Measurements from ENCODE around the gene FKBP10.
"Not testable (repeated sequence)": the region's sequence is repeated elsewhere in the genome, so short reads cannot be mapped to it uniquely, and the experiment has no call there.

FKBP10 gene

DNA sequence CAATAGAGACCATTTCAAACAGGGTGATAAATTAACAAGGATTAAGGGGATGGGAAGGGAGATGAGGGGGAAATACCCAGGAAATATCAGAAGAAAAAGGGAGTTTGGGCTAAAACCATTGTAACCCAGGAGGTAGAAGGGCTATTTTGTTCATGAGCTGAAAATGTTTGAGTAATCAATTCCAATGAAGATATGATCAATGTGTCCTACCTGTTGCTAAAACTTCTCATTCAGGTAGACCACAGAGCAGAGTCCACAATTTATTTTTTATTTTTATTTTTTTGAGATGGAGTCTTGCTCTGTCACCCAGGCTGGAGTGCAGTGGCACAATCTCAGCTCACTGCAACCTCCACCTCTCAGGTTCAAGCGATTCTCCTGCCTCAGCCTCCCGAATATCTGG is 26.6 kb downstream of the FKBP10 start:
- DNase-seq, result not testable (repeated sequence)

DNA sequence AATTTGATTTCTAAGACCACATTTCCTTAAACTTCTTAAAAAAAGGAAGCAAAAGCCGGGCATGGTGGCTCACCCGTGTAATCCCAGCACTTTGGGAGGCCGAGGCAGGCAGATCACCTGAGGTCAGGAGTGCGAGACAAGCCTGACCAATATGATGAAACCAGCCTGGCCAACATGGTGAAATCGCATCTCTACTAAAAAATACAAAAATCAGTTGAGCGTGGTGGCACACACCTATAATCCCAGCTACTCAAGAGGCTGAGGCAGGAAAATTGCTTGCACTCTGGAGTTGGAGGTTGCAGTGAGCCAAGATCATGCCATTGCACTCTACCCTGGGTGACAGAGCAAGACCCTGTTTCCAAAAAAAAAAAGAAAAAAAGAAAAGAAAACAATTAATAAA is 28.0 kb downstream of the FKBP10 start:
- not testable (repeated sequence) for DNase-seq

DNA sequence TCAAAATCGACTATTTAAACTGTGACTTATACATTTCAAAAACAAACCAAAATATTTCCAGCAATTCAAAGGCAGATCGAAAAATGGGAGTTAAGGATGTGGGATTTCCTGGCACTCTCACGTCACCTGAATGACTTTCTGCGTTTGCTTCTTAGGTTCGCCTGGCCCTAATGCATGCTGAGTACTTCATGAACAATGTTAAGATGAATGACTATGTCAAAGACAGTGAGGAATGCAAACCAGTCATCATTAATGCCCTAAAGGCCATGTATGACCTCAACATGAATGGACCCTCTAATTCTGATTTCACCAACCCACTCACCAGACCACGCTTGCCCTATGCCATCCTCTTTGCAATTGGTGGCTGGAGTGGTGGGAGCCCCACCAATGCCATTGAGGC is 32.2 kb downstream of the FKBP10 start:
- DNase-seq, result no peak

GRCh38 chr17:41848788-41849187 is 36.0 kb downstream of the FKBP10 start:
- no peak for DNase-seq

GRCh38 chr17:41849251-41849990 is 36.6 kb downstream of the FKBP10 start:
- DNase-seq, result no peak

- not testable (repeated sequence) for DNase-seq
Observed at GRCh38 chr17:41851382-41851781, 38.6 kb downstream of the FKBP10 start.

GRCh38 chr17:41860254-41860931 is 47.6 kb downstream of the FKBP10 start:
- no peak for DNase-seq

DNA sequence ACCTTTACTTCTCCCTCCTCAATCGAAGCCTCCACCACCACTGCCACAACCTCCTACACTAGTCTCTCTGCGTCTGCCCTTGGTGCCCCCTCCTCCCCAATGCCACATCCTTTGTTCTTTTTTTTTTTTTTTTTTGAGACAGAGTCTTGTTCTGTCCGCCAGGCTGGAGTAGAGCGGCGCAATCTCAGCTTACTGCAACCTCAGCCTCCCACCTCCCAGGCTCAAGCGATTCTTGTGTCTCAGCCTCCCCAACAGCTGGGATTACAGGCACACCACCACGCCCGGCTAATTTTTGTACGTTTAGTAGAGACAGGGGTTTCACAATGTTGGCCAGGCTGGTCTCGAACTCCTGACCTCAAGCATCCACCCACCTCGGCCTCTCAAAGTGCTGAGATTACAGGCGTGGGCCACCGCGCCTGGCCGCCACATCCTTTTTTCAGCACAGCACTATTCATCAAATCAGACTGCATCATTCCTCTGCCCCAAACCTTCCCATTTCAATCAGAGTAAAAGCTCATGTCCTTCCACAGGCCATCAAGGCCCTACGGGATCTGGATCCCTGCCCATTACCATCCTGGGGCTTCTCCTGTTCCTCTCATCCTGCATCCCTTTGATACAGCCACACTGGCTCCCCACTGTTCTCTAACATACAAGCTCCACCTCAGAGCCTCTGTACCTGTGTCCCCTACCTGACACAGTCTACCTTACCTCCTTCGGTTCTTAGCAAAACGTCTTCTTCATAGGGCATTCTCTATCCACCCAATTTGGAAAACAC is 50.5 kb downstream of the FKBP10 start:
- no peak for DNase-seq

DNA sequence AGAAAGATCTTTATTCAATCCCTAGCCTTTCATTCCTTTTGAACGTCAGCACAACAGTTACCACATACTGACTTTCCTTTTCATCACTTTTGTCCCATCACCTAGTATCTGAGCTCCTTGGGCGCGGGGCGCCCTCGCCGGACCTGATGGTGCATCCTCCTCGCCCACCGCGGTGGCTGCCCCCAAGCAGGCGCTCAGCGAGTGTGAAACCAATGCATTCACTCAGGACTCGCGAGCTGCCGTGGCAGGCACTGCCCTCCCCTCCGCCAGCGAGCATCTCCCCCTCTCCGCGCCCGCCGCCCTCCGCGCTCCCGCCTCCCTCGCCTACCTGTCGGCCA is 51.7 kb downstream of the FKBP10 start:
- DNase-seq, result peak; percentile 58

- peak; percentile 83 for DNase-seq
Observed at GRCh38 chr17:41864836-41865595, 52.2 kb downstream of the FKBP10 start, which contains the start of gene KLHL11. TSS of gene KLHL11 (minus strand) at chr17:41865423. CDS start at chr17:41865370, 53 bp downstream.

- DNase-seq, result no peak
Observed at GRCh38 chr17:41865596-41865893, 52.7 kb downstream of the FKBP10 start.

GRCh38 chr17:41868568-41868967 is 55.8 kb downstream of the FKBP10 start:
- peak; percentile 20 for DNase-seq

DNA sequence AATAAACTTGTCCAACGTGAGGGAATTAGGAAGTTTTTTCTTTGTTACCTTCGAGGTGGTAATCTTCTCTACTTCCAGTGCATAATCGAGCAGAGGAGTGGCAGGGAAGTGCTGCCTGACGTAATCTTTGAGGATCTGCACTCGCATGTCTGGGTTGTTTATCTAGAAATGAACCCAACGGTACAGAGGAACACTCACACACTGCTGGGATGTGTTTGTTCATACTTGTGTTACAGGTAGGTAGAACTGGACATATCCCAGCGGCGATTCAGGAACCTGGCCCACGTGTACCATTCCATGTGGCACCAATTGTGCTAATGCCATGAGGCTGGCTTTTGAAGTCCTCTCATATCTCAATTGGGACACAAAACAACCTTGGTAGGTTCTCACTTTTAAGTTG is 56.6 kb downstream of the FKBP10 start:
- DNase-seq, result no peak

DNA sequence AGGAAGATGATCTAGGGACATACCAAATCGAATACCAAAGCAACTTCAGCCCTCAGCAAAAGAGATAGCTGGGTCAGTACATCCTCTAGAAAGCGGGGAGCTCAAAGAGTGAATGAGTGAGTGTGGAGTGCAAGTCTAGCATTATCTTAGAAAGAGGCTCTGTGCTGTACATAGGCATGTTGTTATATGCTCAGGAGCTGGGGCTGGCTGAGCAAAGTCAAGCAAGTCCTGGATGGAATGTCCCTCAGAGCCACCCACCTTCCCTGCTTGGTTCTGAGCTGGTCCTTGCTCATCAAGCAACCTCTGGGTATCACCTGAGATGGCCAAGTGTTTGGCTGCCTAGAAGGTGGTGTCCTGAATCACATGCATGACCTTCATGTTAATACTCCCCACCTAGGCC is 57.3 kb downstream of the FKBP10 start:
- no peak for DNase-seq

- DNase-seq, result no peak
Observed at GRCh38 chr17:41870627-41871026, 57.8 kb downstream of the FKBP10 start.

- no peak for DNase-seq
Observed at GRCh38 chr17:41871789-41872188, 59.0 kb downstream of the FKBP10 start.

Data from CD4-positive, alpha-beta T cell treated with Interleukin-4 for 4 hours (primary cell).